Colonic mucosa (tissue), 4 donors: ENCODE data around the gene TMEM176B. TPM values are rescaled to one million over a fixed set of nuclear protein-coding genes. Genes with fewer than 3 reads are reported as not detected.

Experiments
- DNase-seq: peaks from one replicate; pipeline ENCODE4 v3.0.0-alpha.2; 2020
- H3K27ac ChIP-seq: fragments of 200-600 bp; one replicate; pipeline ENCODE4 v1.8.0; 2021
- H3K27me3 ChIP-seq: fragments of 200-600 bp; one replicate; pipeline ENCODE4 v1.8.0; 2021
- H3K36me3 ChIP-seq: fragments of 200-600 bp; one replicate; pipeline ENCODE4 v1.8.0; 2021
- H3K4me1 ChIP-seq: fragments of 200-600 bp; one replicate; pipeline ENCODE4 v1.8.0; 2021; ENCODE audit warnings: mild to moderate bottlenecking
- H3K4me3 ChIP-seq: fragments of 200-600 bp; one replicate; pipeline ENCODE4 v1.8.0; 2021
- H3K9ac ChIP-seq, 2 donors: one replicate each; pipeline ENCODE4 v1.7.0; 2013; ENCODE audit warnings: control low read depth in 2 of 2, low read depth in 2 of 2, low read length in 2 of 2
- H3K9me3 ChIP-seq: fragments of 200-600 bp; one replicate; pipeline ENCODE4 v1.8.0; 2021
- intact Hi-C: fragments of 100-400 bp; cut with DNase I; formaldehyde crosslinking; loops from one replicate; pipeline ENCODE4 v1.14.1; 2022
- total RNA-seq, 2 donors: library from RNA; stranded (reverse); fragmentation: NEBNext Ultra II Directional in 1 of 2; extraction: Animal tissue kit (Norgen Biotek cat#: 25700) in 1 of 2; gene quantifications; one replicate each; pipeline ENCODE4 v1.2.1, GENCODE V29; 2021
- TF ChIP-seq, protein P1 (sequence below): fragments of 200-600 bp; IDR thresholded peaks from one replicate; pipeline ENCODE4 v1.8.0; 2022; ENCODE audit warnings: antibody characterized with exemption, mild to moderate bottlenecking
- donor health status: healthy.
- donor health status: DM: no; HTN: no; CAD: no.
- donor health status: DM: no; HTN: no; CAD: no.

Gene TMEM176B
- total RNA-seq, 2 donors from 2014 or later = 154 to 256 TPM

DNA sequence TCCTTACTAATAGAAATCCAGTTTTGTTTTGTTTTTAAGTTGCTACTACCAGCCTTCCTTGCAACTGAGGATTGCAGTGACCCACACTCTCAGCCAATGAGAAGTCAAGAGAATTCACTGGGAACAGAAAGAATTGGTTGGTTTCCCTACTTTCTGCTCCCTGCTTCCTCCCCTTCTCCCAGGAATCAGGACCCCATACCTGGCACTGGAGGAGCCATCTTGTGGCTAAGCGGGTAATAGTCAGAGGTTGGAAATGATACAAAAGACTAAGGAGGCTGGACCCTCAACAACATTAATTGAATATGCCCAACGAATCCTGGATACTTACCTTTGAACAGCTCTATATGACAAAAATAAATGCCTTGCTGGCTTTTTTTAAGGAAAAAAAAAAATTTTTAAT, 6.7 kb upstream of the TMEM176B start:
- intact Hi-C loops = no loop called here
- Histone ChIP-seq H3K9me3 (no peaks in the 10 kb centered on the region), H3K27ac (no peak overlapping the region), H3K27me3 (no peaks in the 10 kb centered on the region), H3K4me3 (no peak overlapping the region), H3K9ac (no peak overlapping the region), H3K4me1 (peaks cover 4% of the 10 kb centered on the region), H3K36me3 (no peaks in the 10 kb centered on the region)
- peak; percentile 17 for DNase-seq
- TF ChIP-seq, protein P1, sequence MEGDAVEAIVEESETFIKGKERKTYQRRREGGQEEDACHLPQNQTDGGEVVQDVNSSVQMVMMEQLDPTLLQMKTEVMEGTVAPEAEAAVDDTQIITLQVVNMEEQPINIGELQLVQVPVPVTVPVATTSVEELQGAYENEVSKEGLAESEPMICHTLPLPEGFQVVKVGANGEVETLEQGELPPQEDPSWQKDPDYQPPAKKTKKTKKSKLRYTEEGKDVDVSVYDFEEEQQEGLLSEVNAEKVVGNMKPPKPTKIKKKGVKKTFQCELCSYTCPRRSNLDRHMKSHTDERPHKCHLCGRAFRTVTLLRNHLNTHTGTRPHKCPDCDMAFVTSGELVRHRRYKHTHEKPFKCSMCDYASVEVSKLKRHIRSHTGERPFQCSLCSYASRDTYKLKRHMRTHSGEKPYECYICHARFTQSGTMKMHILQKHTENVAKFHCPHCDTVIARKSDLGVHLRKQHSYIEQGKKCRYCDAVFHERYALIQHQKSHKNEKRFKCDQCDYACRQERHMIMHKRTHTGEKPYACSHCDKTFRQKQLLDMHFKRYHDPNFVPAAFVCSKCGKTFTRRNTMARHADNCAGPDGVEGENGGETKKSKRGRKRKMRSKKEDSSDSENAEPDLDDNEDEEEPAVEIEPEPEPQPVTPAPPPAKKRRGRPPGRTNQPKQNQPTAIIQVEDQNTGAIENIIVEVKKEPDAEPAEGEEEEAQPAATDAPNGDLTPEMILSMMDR = no peak

DNA sequence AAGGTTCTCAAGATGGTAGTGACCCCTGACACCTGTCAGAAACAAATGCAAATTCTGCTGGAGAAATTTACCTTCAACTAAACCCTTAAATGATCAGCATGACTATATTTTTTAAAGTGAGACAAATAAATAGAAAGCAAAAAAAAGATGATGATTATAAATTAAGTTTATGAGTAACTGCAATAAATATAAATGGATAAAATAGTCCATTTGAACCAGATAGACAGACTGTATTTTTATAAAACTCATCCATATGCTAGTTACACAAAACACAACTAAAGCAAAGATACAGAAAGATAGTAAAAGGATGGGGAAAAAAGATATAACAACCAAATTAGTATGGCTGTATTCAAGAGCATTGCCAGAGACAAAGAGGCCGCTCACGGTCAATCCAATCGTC, 6.3 kb upstream of the TMEM176B start:
- H3K27me3 ChIP-seq = no peaks in the 10 kb centered on the region
- H3K27ac ChIP-seq = no peak overlapping the region
- H3K4me3 ChIP-seq = no peak overlapping the region
- intact Hi-C loops = no loop called here
- TF ChIP-seq, protein P1 = no peak
- H3K4me1 ChIP-seq = peaks cover 4% of the 10 kb centered on the region
- no peaks in the 10 kb centered on the region for H3K9me3 ChIP-seq
- H3K36me3 ChIP-seq = no peaks in the 10 kb centered on the region
- no peak overlapping the region for H3K9ac ChIP-seq
- DNase-seq = no peak

DNA sequence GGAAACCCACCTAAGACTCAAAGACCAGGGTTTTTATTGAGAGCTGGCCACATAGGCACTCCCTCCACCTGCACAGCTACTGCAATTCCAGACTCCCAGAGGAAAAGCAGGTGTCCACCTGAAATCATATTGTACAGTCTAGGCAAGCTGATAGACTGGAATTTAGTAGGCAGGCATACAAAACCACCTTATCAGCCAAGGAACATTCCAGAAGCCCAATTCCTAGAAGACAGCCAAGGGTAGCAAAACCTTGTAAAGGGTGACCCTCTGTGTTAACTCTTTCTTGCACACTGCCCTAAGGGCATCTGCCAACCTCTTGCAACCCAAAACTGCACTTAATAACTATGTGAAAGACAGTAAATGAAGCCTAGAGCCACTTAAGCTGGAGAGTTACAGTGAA, 5.7 kb upstream of the TMEM176B start:
- H3K27me3 ChIP-seq = no peaks in the 10 kb centered on the region
- intact Hi-C loops = no loop called here
- H3K4me1 ChIP-seq = peaks cover 4% of the 10 kb centered on the region
- no peak overlapping the region for H3K27ac ChIP-seq
- no peaks in the 10 kb centered on the region for H3K36me3 ChIP-seq
- H3K4me3 ChIP-seq = no peak overlapping the region
- no peak for DNase-seq
- no peak overlapping the region for H3K9ac ChIP-seq
- TF ChIP-seq, protein P1 = no peak
- H3K9me3 ChIP-seq = no peaks in the 10 kb centered on the region

DNA sequence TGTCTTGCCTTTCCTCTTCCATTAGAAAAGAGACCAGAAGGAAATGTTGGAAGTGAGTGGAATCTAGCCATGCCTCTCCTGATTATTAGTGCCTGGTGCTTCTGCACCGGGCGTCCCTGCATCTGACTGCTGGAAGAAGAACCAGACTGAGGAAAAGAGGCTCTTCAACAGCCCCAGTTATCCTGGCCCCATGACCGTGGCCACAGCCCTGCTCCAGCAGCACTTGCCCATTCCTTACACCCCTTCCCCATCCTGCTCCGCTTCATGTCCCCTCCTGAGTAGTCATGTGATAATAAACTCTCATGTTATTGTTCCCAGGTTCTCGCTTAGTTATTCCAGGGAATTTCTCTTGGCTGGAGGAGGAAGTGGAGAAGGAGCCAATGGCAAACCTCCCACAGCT, 4.6 kb upstream of the TMEM176B start:
- no peak overlapping the region for H3K4me3 ChIP-seq
- H3K36me3 ChIP-seq = no peaks in the 10 kb centered on the region
- peaks cover 4% of the 10 kb centered on the region for H3K4me1 ChIP-seq
- intact Hi-C loops = no loop called here
- TF ChIP-seq, protein P1 = no peak
- H3K27me3 ChIP-seq = no peaks in the 10 kb centered on the region
- no peak overlapping the region for H3K9ac ChIP-seq
- no peaks in the 10 kb centered on the region for H3K9me3 ChIP-seq
- no peak overlapping the region for H3K27ac ChIP-seq
- DNase-seq = peak; percentile 14

DNA sequence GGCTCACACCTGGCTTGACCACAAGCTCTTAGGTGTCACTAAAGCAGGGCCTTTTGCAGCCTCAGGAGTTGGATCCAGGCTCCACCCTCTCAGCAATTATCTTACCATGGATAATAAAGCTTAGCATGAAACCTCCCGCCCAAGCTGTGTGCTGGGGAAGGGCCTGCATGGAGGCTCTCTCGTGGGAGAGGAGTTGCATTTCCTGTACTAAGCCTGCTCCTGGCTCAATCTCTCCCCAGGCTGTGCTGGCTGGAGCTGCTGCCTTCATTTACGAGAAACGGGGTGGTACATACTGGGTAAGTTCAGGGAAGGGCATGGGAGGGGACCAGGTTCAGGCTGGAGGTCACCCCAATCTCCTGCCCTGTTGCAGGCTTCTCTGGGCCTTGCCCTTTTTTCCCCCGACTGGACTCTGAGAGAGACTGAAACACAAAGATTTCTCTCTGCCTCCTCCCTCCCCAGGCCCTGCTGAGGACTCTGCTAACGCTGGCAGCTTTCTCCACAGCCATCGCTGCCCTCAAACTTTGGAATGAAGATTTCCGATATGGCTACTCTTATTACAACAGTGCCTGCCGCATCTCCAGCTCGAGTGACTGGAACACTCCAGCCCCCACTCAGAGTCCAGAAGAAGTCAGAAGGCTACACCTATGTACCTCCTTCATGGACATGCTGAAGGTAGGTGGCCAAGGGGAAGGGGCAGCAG, 3.1 kb upstream of the TMEM176B start:
- TF ChIP-seq, protein P1 = no peak
- peak overlapping the region in 1 of 2 donors; percentile 92 for H3K9ac ChIP-seq
- H3K4me1 ChIP-seq = peaks cover 4% of the 10 kb centered on the region
- peak overlapping the region; percentile 91 for H3K27ac ChIP-seq
- H3K36me3 ChIP-seq = no peaks in the 10 kb centered on the region
- DNase-seq = peak; percentile 58
- H3K9me3 ChIP-seq = no peaks in the 10 kb centered on the region
- no peaks in the 10 kb centered on the region for H3K27me3 ChIP-seq
- no peak overlapping the region for H3K4me3 ChIP-seq
- intact Hi-C loops = no loop called here
